Hepatocyte (in vitro differentiated cells): ENCODE measurements around the gene TMEM150C. TPM values are rescaled to one million over a fixed set of nuclear protein-coding genes. Genes with fewer than 3 reads are reported as not detected.
A peak's percentile ranks its signal among the peaks of the same experiment; 100 is the strongest.

ENCODE experiments used
- DNase-seq: peaks from one replicate; pipeline ENCODE4 v3.0.0-alpha.2; 2016; ENCODE audit warnings: low spot score
- H2AFZ ChIP-seq: fragments of 200-600 bp; sonication (generic); 2 replicates; pipeline ENCODE4 v1.6.0; 2016; ENCODE audit warnings: antibody characterized with exemption, mild to moderate bottlenecking
- H3K27ac ChIP-seq: fragments of 200-600 bp; sonication (generic); 2 replicates; pipeline ENCODE4 v1.5.1; 2016; ENCODE audit warnings: mild to moderate bottlenecking
- H3K27me3 ChIP-seq: fragments of 200-600 bp; sonication (generic); 2 replicates; pipeline ENCODE4 v1.6.1; 2016
- H3K36me3 ChIP-seq: fragments of 200-600 bp; sonication (generic); replicated peaks from 2 replicates; pipeline ENCODE4 v1.5.1; 2016; ENCODE audit warnings: low read depth; ENCODE audit not compliant: insufficient read depth
- H3K4me1 ChIP-seq: fragments of 200-600 bp; sonication (generic); 2 replicates; pipeline ENCODE4 v1.5.1; 2016; ENCODE audit warnings: mild to moderate bottlenecking, moderate library complexity; ENCODE audit not compliant: insufficient read depth
- H3K4me2 ChIP-seq: fragments of 200-600 bp; sonication (generic); 2 replicates; pipeline ENCODE4 v1.6.0; 2016
- H3K4me3 ChIP-seq: fragments of 200-600 bp; sonication (generic); 2 replicates; pipeline ENCODE4 v1.5.1; 2016; ENCODE audit warnings: mild to moderate bottlenecking
- H3K79me2 ChIP-seq: fragments of 200-600 bp; sonication (generic); 2 replicates; pipeline ENCODE4 v1.6.0; 2017; ENCODE audit warnings: mild to moderate bottlenecking
- H3K9me2 ChIP-seq: fragments of 200-600 bp; sonication (generic); replicated peaks from 2 replicates; pipeline ENCODE4 v1.6.0; 2017; ENCODE audit warnings: mild to moderate bottlenecking; ENCODE audit not compliant: insufficient read depth
- H3K9me3 ChIP-seq: fragments of 200-600 bp; sonication (generic); 2 replicates; pipeline ENCODE4 v1.5.1; 2016; ENCODE audit warnings: low read depth, mild to moderate bottlenecking
- H4K20me1 ChIP-seq: fragments of 200-600 bp; sonication (generic); 2 replicates; pipeline ENCODE4 v1.6.0; 2016; ENCODE audit warnings: mild to moderate bottlenecking; ENCODE audit not compliant: insufficient read depth, poor library complexity, severe bottlenecking
- CTCF ChIP-seq: fragments of 200-600 bp; sonication (generic); IDR thresholded peaks from 2 replicates; pipeline ENCODE4 v1.5.1; 2016; ENCODE audit warnings: antibody characterized with exemption, mild to moderate bottlenecking; ENCODE audit not compliant: poor library complexity
- EZH2 ChIP-seq: fragments of 200-600 bp; sonication (generic); IDR thresholded peaks from 2 replicates; pipeline ENCODE4 v1.6.1; 2016; ENCODE audit warnings: antibody characterized with exemption, mild to moderate bottlenecking, borderline replicate concordance
- EZH2phosphoT487 ChIP-seq: fragments of 200-600 bp; sonication (generic); IDR thresholded peaks from one replicate; pipeline ENCODE4 v1.6.1; 2018; ENCODE audit warnings: antibody characterized with exemption, mild to moderate bottlenecking, low read depth, moderate library complexity; ENCODE audit not compliant: unreplicated experiment, severe bottlenecking
- WGBS: methylation state at CpG from one replicate; pipeline ENCODE4 v1.1.6; 2016; ENCODE audit warnings: low lambda C conversion rate; ENCODE audit errors: missing lambda C conversion rate; 5-methylcytosine and 5-hydroxymethylcytosine counted together
- polyA plus RNA-seq: library from polyadenylated mRNA; unstranded; fragments of >200 nt; fragmentation: Nextera tagmentation; extraction: Ambion mirVana; gene quantifications from 2 replicates; pipeline ENCODE4 v1.2.1, GENCODE V29; 2016
- total RNA-seq: library from RNA; depleted of rRNA; stranded (reverse); fragments of >200 nt; gene quantifications from 2 replicates; pipeline ENCODE4 v1.2.3, GENCODE V29; 2014

Gene TMEM150C
- total and polyA plus RNA-seq, 2 experiments from 2014 or later, result 3.3 to 4.5 TPM

DNA sequence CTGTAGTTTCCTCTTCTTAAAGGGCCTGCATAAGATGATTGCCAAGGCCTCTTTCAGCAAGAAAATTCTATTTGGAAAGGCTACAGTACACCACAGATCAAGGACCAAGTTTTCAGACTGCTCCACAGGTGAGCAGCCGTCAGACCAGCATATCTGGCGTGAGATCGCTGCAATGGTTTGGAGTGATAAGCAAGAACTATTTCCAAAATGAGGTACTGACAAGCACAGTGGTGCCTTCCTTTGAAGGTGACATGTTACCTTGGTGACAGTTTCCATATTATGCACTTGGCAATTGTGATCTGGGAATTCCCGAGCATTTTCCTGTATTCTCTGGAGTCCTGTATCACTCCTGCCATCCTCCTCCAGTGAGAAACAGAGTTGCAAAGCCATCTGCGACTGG lies 7.3 kb upstream of the TMEM150C start:
- no peak for TF ChIP-seq CTCF
- TF ChIP-seq EZH2phosphoT487, result no peak
- TF ChIP-seq EZH2, result no peak
- Histone ChIP-seq H3K9me3 (no peaks in the 10 kb centered on the region), H3K27ac (no peak overlapping the region), H3K27me3 (no peaks in the 10 kb centered on the region), H3K4me1 (no peaks in the 10 kb centered on the region), H3K79me2 (no peaks in the 10 kb centered on the region), H4K20me1 (no peaks in the 10 kb centered on the region), H3K4me3 (no peak overlapping the region), H3K36me3 (no peaks in the 10 kb centered on the region), H2AFZ (no peak overlapping the region), H3K9me2 (no peaks in the 10 kb centered on the region), H3K4me2 (no peak overlapping the region)
- DNase-seq, result no peak
- WGBS, result 73% methylated on average over 5 of the region's 5 CpGs

DNA sequence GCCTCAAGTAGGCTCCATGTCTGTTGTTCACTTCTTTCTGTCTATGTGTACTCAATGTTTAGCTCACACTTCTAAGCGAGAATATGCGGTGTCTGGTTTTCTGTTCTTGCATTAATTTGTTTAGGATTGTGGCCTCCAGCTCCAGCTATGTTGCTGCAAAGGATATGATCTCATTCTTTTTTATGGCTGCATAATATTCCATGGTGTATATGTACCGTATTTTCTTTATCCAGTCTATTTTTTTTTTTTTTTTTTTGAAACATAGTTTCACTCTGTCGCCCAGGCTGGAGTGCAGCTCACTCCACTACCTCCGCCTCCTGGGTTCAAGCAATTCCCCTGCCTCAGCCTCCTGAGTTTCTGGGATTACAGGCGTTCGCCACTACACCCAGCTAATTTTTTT lies 5.7 kb upstream of the TMEM150C start:
- no peaks in the 10 kb centered on the region for H3K79me2 ChIP-seq
- no peak overlapping the region for H3K4me3 ChIP-seq
- H4K20me1 ChIP-seq, result no peaks in the 10 kb centered on the region
- H3K4me2 ChIP-seq, result no peak overlapping the region
- H3K9me3 ChIP-seq, result no peaks in the 10 kb centered on the region
- H3K4me1 ChIP-seq, result no peaks in the 10 kb centered on the region
- no peaks in the 10 kb centered on the region for H3K9me2 ChIP-seq
- no peaks in the 10 kb centered on the region for H3K27me3 ChIP-seq
- 99% methylated on average over 7 of the region's 7 CpGs for WGBS
- no peak overlapping the region for H3K27ac ChIP-seq
- no peak overlapping the region for H2AFZ ChIP-seq
- no peak for TF ChIP-seq EZH2
- no peaks in the 10 kb centered on the region for H3K36me3 ChIP-seq
- no peak for DNase-seq

- 75% methylated on average over 4 of the region's 4 CpGs for WGBS
- H4K20me1 ChIP-seq, result no peaks in the 10 kb centered on the region
- H2AFZ ChIP-seq, result peak overlapping the region; percentile 76
- no peak overlapping the region for H3K4me3 ChIP-seq
- no peaks in the 10 kb centered on the region for H3K4me1 ChIP-seq
- peaks cover 7% of the 10 kb centered on the region for H3K27me3 ChIP-seq
- no peaks in the 10 kb centered on the region for H3K9me2 ChIP-seq
- H3K27ac ChIP-seq, result no peak overlapping the region
- no peak for DNase-seq
- TF ChIP-seq EZH2phosphoT487 (no peak), CTCF (no peak), EZH2 (no peak)
- no peaks in the 10 kb centered on the region for H3K36me3 ChIP-seq
- H3K4me2 ChIP-seq, result peak overlapping the region; percentile 87
- no peaks in the 10 kb centered on the region for H3K79me2 ChIP-seq
- no peaks in the 10 kb centered on the region for H3K9me3 ChIP-seq
These were observed 721 bp upstream of the TMEM150C start for GRCh38 chr4:82562564-82562854.

DNA sequence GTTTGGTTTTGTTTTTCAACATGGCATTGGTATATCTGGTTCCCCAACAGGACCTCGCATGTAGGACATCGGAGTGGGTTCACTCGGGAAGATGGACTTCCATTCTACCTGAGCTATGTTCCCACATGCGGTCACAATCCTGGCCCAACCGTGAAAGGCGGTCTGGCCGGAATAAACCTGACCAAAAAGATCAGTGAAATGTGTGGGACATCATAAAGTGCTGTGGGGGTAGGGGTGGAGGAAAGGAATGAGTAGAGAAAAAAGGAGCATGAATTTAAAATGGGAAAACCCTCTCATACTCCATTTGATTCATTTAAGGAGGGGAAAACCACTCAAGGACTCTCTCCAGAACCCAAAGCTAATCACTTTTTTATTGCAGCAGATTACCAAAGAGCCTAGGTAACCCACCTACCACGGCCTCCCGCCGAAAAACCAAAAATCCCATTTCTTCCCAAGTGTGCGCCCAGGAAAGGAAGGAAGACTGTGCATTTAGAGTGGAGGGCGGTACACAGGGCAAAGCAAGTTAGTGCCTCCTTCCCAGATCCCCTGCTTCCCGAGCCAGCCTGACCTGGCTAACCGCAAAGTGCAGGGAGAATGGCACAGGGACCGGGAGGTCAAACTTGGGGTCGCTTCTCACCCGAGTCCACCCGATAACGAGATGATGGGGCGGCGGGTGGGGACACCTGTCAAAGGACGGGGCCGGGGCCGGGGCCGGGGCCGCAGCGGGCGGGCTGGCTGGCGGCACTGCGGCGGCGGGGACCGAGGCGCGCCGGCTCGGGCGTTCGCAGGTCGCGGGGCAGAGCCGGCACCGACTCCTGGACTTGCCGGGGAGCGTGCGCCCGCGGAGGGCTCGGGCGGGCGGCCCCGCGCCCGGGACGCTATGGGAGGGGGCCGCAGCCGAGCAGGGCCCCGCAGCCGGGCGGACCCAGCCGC lies 669 bp downstream of the TMEM150C start:
- Histone ChIP-seq H3K4me1 (no peaks in the 10 kb centered on the region), H3K79me2 (no peaks in the 10 kb centered on the region), H3K4me2 (peak overlapping the region; percentile 87), H3K9me3 (no peaks in the 10 kb centered on the region), H4K20me1 (no peaks in the 10 kb centered on the region), H2AFZ (peak overlapping the region; percentile 68), H3K27ac (no peak overlapping the region), H3K4me3 (peak overlapping the region; percentile 60), H3K36me3 (no peaks in the 10 kb centered on the region), H3K27me3 (peaks cover 7% of the 10 kb centered on the region), H3K9me2 (no peaks in the 10 kb centered on the region)
- TF ChIP-seq EZH2phosphoT487 (no peak), EZH2 (no peak), CTCF (no peak)
- 24% methylated on average over 27 of the region's 61 CpGs for WGBS
- peak; percentile 14 for DNase-seq
